IPS DF 4.7 (cell line): Measurements from ENCODE around the gene OR7G2.

Source experiments
- DNase-seq: peaks from one replicate; pipeline ENCODE4 v3.0.0-alpha.2; 2013; ENCODE audit warnings: low spot score; ENCODE audit errors: extremely low read depth

Gene OR7G2

GRCh38 chr19:9107375-9107774, at the start of gene OR7G2:
Gene OR7G2 (minus strand): TSS chr19:9107475. CDS start chr19:9103243, 4,232 bp downstream.
- DNase-seq = no peak

GRCh38 chr19:9156304-9156703, 49.0 kb upstream of the OR7G2 start:
- no peak for DNase-seq

- DNase-seq = no peak
These were observed 48.3 kb upstream of the OR7G2 start for GRCh38 chr19:9155591-9155990.

GRCh38 chr19:9151367-9151766, 44.1 kb upstream of the OR7G2 start:
- DNase-seq = no peak

- DNase-seq = no peak
These were observed 43.4 kb upstream of the OR7G2 start for GRCh38 chr19:9150650-9151049.

- no peak for DNase-seq
These were observed 42.7 kb upstream of the OR7G2 start for GRCh38 chr19:9149997-9150396.

GRCh38 chr19:9148697-9149096, 41.4 kb upstream of the OR7G2 start:
- DNase-seq = no peak

- no peak for DNase-seq
These were observed 39.6 kb upstream of the OR7G2 start for GRCh38 chr19:9146882-9147281.

- no peak for DNase-seq
These were observed 37.6 kb upstream of the OR7G2 start for GRCh38 chr19:9144920-9145319.

- peak; percentile 46 for DNase-seq
These were observed 33.0 kb upstream of the OR7G2 start, which contains the start of gene ZNF317 for GRCh38 chr19:9140159-9140874. Gene ZNF317 (plus strand): TSS chr19:9140397. CDS start chr19:9156017, 15,620 bp downstream.

GRCh38 chr19:9139609-9140158, 32.4 kb upstream of the OR7G2 start:
- DNase-seq = no peak

- DNase-seq = no peak
These were observed 25.1 kb upstream of the OR7G2 start for GRCh38 chr19:9132422-9132821.

GRCh38 chr19:9130965-9131364, 23.7 kb upstream of the OR7G2 start:
- DNase-seq = no peak

- DNase-seq = no peak
These were observed 20.9 kb upstream of the OR7G2 start for GRCh38 chr19:9128171-9128570.

GRCh38 chr19:9126900-9127405, 19.7 kb upstream of the OR7G2 start, which contains the start of gene OR7G3:
Gene OR7G3 (minus strand): TSS chr19:9126950. CDS start chr19:9126950, 0 bp downstream.
- DNase-seq = no peak

GRCh38 chr19:9116547-9116946, 9.3 kb upstream of the OR7G2 start:
- no peak for DNase-seq

- no peak for DNase-seq
These were observed 8.1 kb upstream of the OR7G2 start, which contains the start of gene OR7G1 for GRCh38 chr19:9115307-9115813. Gene OR7G1 (minus strand): TSS chr19:9115763. CDS start chr19:9115763, 0 bp downstream.

- DNase-seq = no peak
These were observed 2.7 kb upstream of the OR7G2 start for GRCh38 chr19:9109959-9110358.

- no peak for DNase-seq
These were observed 20.5 kb downstream of the OR7G2 start, which contains the start of gene OR1M1 for GRCh38 chr19:9086761-9087160. Gene OR1M1 (plus strand): TSS chr19:9087061. CDS start chr19:9093245, 6,184 bp downstream.

GRCh38 chr19:9078651-9079050, 28.6 kb downstream of the OR7G2 start:
- no peak for DNase-seq

- no peak for DNase-seq
These were observed 30.4 kb downstream of the OR7G2 start for GRCh38 chr19:9076901-9077300.
